ENCODE results near the gene PCNX3. TPM values are rescaled to one million over a fixed set of nuclear protein-coding genes. Genes with fewer than 3 reads are reported as not detected.

Gene PCNX3
- 10 to 100 TPM; 11.1 to 16.8 (median 13.3) TPM for polyA plus RNA-seq

GRCh38 chr11:65615229-65615949 lies at the start of gene PCNX3:
Gene PCNX3, plus strand, starts transcription at chr11:65615776. Its CDS starts 536 bp downstream, at chr11:65616312.
- no peak within 1 kb of the TSS for H3K27ac ChIP-seq (ENCODE audit: low read depth, low read length)
- 0% methylated on average over 49 to 55 of the region's 55 CpGs for WGBS, 3 donors

GRCh38 chr11:65569164-65569972 lies 46.2 kb upstream of the PCNX3 start:
- 4 to 8% (median 7%) methylated on average over 28 of the region's 28 CpGs for WGBS, 3 donors
- H3K27ac ChIP-seq (ENCODE audit: low read depth, low read length): peak overlapping the region; percentile 61

GRCh38 chr11:65569973-65570918 lies 45.3 kb upstream of the PCNX3 start, which contains the start of gene ZNRD2:
Gene ZNRD2, plus strand, starts transcription at chr11:65570477. Its CDS starts 15 bp downstream, at chr11:65570492.
- 0% methylated on average over 89 of the region's 89 CpGs for WGBS, 3 donors
- peak within 1 kb of the TSS; percentile 61 for H3K27ac ChIP-seq (ENCODE audit: low read depth, low read length)

- no peak overlapping the region for H3K27ac ChIP-seq (ENCODE audit: low read depth, low read length)
- WGBS, 3 donors: 40 to 80% (median 71%) methylated on average over 5 to 9 of the region's 9 CpGs
These were observed 44.2 kb upstream of the PCNX3 start for GRCh38 chr11:65571420-65571819.

- no peak overlapping the region for H3K27ac ChIP-seq (ENCODE audit: low read depth, low read length)
- WGBS, 3 donors: 7 to 9% (median 8%) methylated on average over 11 of the region's 11 CpGs
These were observed 43.6 kb upstream of the PCNX3 start for GRCh38 chr11:65571940-65572339.

GRCh38 chr11:65572356-65573051 lies 43.1 kb upstream of the PCNX3 start, which contains the start of gene FAM89B:
Gene FAM89B, plus strand, starts transcription at chr11:65572538. Its CDS starts 132 bp downstream, at chr11:65572670.
- 0 to 1% (median 0%) methylated on average over 42 to 86 of the region's 86 CpGs for WGBS, 3 donors
- no peak within 1 kb of the TSS for H3K27ac ChIP-seq (ENCODE audit: low read depth, low read length)

GRCh38 chr11:65573391-65574079 lies 42.0 kb upstream of the PCNX3 start:
- 26 to 39% (median 35%) methylated on average over 22 of the region's 22 CpGs for WGBS, 3 donors
- H3K27ac ChIP-seq (ENCODE audit: low read depth, low read length): peak overlapping the region; percentile 65

- H3K27ac ChIP-seq (ENCODE audit: low read depth, low read length): peak overlapping the region; percentile 76
- WGBS, 3 donors: 1 to 2% (median 1%) methylated on average over 38 to 66 of the region's 67 CpGs
These were observed 41.3 kb upstream of the PCNX3 start for GRCh38 chr11:65574109-65574810.

GRCh38 chr11:65574811-65575567 lies 40.6 kb upstream of the PCNX3 start:
- H3K27ac ChIP-seq (ENCODE audit: low read depth, low read length): peak overlapping the region; percentile 76
- WGBS, 3 donors: 14 to 17% (median 17%) methylated on average over 28 of the region's 28 CpGs

GRCh38 chr11:65575568-65576231 lies 39.9 kb upstream of the PCNX3 start, which contains the start of gene EHBP1L1:
Gene EHBP1L1, plus strand, starts transcription at chr11:65576053. Its CDS starts 250 bp downstream, at chr11:65576303.
- 1 to 2% (median 1%) methylated on average over 28 to 63 of the region's 69 CpGs for WGBS, 3 donors
- peak within 1 kb of the TSS; percentile 76 for H3K27ac ChIP-seq (ENCODE audit: low read depth, low read length)

- WGBS, 3 donors: 7 to 26% (median 7%) methylated on average over 24 to 26 of the region's 26 CpGs
- peak overlapping the region; percentile 38 for H3K27ac ChIP-seq (ENCODE audit: low read depth, low read length)
These were observed 39.2 kb upstream of the PCNX3 start for GRCh38 chr11:65576232-65576866.

- WGBS, 3 donors: 19 to 61% (median 24%) methylated on average over 16 to 18 of the region's 18 CpGs
- peak overlapping the region; percentile 38 for H3K27ac ChIP-seq (ENCODE audit: low read depth, low read length)
These were observed 38.5 kb upstream of the PCNX3 start for GRCh38 chr11:65576867-65577755.

- H3K27ac ChIP-seq (ENCODE audit: low read depth, low read length): peak overlapping the region; percentile 31
- WGBS, 3 donors: 40 to 66% (median 41%) methylated on average over 8 of the region's 8 CpGs
These were observed 37.8 kb upstream of the PCNX3 start for GRCh38 chr11:65577756-65578109.

- WGBS, 3 donors: 92 to 97% (median 94%) methylated on average over 7 of the region's 7 CpGs
- H3K27ac ChIP-seq (ENCODE audit: low read depth, low read length): peak overlapping the region; percentile 31
These were observed 37.4 kb upstream of the PCNX3 start for GRCh38 chr11:65578134-65578533.
